Activated CD8-positive, alpha-beta memory T cell treated with anti-CD3 and anti-CD28 coated beads for 24 hours (primary cell): ENCODE data around the gene SMAD6.
"Not testable (repeated sequence)": the region's sequence is repeated elsewhere in the genome, so short reads cannot be mapped to it uniquely, and the experiment has no call there.

Experiments
- DNase-seq: peaks from one replicate; pipeline ENCODE4 v3.0.0-alpha.2; 2020

Gene SMAD6

DNA sequence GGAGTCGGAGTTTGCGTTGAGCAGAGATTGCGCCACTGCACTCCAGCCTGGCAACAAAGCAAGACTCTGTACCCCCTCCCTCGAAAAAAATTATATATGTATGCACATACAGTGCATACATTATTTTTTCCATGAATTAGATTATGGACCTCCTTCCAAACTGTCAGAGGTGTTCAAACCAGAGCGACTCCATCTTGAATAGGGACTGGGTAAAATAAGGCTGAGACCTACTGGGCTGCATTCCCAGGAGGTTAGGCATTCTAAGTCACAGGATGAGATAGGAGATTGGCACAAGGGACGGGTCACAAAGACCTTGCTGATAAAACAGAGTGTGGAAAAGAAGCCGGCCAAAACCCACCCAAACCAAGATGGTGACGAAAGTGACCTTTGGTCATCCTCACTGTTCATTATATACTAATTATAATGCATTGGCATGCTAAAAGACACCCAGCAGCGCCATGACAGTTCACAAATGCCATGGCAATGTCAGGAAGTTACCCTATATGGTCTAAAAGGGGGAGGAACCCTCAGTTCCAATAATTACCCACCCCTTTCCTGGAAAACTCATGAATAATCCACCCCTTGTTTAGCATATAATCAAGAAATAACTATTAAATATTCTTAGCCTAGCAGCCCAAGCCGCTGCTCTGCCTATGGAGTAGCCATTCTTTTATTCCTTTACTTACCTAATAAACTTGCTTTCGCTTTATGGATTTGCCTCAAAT is 126.9 kb downstream of the SMAD6 start:
- not testable (repeated sequence) for DNase-seq

DNA sequence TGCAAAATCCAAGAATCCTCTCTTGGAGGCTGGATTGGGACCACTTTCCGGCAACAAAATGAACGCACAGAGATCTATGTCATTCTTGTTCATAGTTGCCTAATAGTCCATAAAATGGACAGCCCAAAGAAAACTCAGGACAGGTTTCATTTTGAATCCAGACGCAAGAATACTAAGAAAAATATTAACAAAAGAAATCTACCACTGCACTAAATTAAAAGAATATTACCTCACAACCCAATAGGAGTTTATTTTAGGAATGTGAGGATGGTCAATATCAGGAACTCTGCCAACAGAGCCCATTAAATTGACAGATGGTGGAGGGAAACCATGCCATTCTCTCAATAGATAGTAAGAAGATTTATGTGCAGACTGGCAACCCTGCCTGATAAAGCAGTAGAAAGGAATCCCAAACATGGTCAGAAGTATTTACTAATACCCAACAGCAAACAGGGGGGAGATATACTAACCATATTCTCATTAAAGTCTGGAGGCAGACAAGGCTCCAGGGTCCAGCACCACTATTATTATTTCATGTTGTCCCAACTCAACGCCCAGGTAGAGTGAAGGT is 127.6 kb downstream of the SMAD6 start:
- no peak for DNase-seq

DNA sequence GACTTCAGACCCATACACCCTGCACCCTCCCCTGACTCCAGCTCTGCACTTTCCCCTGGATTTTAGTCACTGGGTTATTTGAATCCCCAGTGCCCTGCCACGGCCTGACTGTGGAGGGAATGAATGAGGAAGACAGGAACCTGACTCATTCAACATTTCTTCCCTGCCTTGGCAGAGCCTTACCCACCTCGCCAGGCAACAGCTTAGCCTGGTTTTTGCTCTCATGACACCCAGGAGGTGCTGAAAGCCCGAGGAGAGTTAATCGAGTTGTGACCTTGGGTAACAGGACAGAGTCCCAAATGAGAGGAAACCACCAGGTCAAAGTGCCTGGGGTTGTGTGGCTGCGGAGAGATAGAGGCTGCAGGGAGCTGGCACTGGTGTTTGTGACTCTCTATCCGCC is 128.3 kb downstream of the SMAD6 start:
- no peak for DNase-seq

DNA sequence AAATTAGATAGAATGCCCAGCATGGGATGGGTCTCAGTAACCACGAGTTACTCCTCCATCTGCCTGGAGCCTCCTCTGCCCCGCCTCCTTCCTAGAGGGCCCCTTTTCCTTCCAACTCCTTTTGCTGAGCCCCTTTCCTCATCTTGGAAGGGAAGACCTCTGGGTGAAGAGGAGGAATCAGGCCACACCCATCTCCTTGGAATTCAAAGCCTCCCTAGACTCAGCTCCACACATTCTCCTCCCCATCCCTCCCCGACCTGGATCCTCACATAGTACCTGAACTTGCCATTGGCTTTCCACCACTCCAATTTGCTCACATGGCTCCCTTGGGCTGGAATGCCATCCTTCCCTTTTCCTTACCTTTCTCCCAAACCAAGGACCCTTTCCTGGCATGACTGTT is 128.8 kb downstream of the SMAD6 start:
- no peak for DNase-seq

DNA sequence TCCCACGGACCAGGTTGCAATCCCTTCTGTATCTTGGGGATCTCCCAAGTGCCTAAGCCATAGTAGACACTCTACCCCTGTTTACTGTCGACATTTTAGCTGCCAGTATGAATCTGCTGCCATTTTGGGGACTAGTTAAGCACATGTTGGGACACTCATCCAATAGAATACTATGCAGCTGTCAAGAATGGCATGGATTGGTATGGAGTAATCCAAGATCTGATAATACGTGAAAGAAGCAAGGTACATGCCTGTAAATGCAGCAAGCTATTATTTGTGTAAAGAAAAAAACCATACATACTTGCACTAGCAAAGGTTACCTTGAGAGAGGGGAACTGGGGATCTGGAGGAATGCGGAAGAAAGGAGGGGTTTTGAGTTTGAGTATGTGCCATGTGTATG is 129.3 kb downstream of the SMAD6 start:
- DNase-seq = no peak

DNA sequence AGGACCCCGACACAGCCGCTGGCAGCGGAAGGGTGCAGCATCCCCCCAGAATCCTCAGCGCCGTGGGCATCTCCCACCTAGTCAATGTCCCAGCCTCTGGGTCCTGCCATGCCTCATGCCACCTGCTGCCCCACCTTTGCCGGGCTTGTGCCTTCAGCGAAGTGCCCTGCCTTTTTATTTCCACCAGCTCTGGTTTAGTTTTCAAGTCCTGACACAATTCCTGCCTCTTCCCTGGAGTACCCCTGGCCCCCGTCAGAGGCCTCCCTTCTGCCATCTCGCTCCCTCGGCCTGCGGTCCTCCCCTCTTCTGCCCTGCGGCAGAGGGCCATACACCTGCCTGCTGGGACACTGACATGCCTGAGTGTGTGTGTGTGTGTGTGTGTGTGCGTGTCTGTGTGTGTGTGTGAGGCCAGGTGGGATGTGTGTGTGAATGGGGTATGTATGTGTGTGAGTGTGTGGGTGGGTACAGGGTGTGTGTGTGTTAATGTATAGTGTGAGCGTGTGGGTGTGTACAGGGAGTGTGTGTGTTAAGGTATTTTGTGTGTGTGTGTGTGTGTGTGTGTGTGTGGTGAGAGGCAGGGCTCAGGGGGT is 129.9 kb downstream of the SMAD6 start:
- DNase-seq = no peak
